SK-MEL-5 (cell line): Measurements from ENCODE around the gene EFCAB13. TPM values are rescaled to one million over a fixed set of nuclear protein-coding genes. Genes with fewer than 3 reads are reported as not detected.
"Not testable (repeated sequence)": the region's sequence is repeated elsewhere in the genome, so short reads cannot be mapped to it uniquely, and the experiment has no call there.

Experiments used
- DNase-seq: peaks from one replicate; pipeline ENCODE4 v3.0.0-alpha.2; 2016; ENCODE audit warnings: low read depth, low spot score
- in situ Hi-C: cut with HindIII; loops from 2 replicates; pipeline ENCODE4 v1.10.0; 2016; ENCODE audit warnings: low sequenced_read_pairs, high pct_unique_total_duplicates, low pct_unique_long_range_greater_than_20kb
- total RNA-seq: library from RNA; depleted of rRNA; stranded (reverse); fragments of >200 nt; shearing (Covaris generic); gene quantifications from 2 replicates; pipeline ENCODE4 v1.2.3, GENCODE V29; 2014; rRNA removed

EFCAB13 gene
- total RNA-seq, 1 experiment from 2014 or later, result 1.8 TPM

DNA sequence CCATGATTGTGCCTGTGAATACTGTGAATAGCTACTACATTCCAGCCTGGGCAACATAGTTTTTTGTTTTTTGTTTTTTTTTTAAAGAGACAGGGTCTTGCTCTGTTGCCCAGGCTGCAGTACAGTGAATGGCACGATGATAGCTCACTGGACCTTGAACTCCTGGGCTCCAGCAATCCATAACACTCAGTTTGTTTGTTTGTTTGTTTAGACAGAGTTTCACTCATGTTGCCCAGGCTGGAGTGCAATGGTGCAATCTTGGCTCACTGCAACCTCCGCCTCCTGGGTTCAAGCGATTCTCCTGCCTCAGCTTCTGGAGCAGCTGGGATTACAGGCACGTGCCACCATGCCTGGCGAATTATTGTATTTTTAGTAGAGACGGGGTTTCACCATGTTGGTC is 148.3 kb downstream of the EFCAB13 start:
- in situ Hi-C loops, DNase-seq: not testable (repeated sequence)

Other genes with a start within 250 kb of the EFCAB13 start
- 106 and 130 TPM in 2 replicates for gene CDC27, start 134.7 kb upstream of the EFCAB13 start, total RNA-seq
- gene MYL4, start 114.6 kb upstream of the EFCAB13 start, total RNA-seq, result not detected in 2 replicates
- gene ITGB3, start 70.1 kb upstream of the EFCAB13 start, total RNA-seq, result 11.5 and 12.1 TPM in 2 replicates
- gene NPEPPS, start 207.2 kb downstream of the EFCAB13 start, total RNA-seq, result 39.0 and 42.0 TPM in 2 replicates